Measurements from ENCODE around the gene CREM. TPM values are rescaled to one million over a fixed set of nuclear protein-coding genes. Genes with fewer than 3 reads are reported as not detected.

Gene CREM
- total RNA-seq, 1 experiment from 2014 or later, result 21.4 TPM

DNA sequence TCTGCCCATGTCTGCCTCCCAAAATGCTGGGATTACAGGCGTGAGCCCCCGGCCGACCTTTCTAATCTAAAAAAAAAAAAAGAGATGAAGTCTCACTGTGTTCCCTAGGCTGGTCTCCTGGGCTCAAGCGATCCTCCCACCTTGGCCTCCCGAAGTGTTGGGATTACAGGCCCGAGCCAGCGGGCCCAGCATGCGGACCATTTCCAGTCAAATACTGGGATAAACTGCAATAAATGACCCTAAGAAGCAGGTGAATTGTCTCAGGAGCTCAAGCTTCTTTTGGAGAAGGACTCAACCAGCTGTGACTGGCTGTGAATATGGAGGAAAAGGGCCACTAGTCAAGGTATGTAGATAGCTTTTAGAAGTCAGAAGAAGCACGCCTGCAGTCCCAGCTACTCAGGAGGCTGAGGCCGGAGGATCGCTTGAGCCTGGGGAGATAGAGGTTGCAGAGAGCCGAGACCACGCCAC lies 550 bp upstream of the CREM start:
- DNase-seq (ENCODE audit: low read depth, low spot score) (no peak), ATAC-seq (peak; percentile 15)
- Histone ChIP-seq H3K9me3 (ENCODE audit: control insufficient read depth in 1 of 2, insufficient read depth in 1 of 2, low read depth in 1 of 2, low read length in 2 of 2) (no peaks in the 10 kb centered on the region), H3K79me2 (ENCODE audit: insufficient read depth, low read length) (peaks cover 35% of the 10 kb centered on the region), H3K4me3 (replicated peaks in 1 of 2; ENCODE audit: low read depth in 1 of 2, low read length in 2 of 2) (peak overlapping the region; percentile 56 to 92), H3K4me1 (ENCODE audit: control insufficient read depth in 1 of 2, insufficient read depth in 2 of 2, low read length in 2 of 2) (peaks cover 3 to 21% of the 10 kb centered on the region in 2 experiments; a peak in 3 of 4 replicates), H3K9ac (ENCODE audit: low read length) (peak overlapping the region; percentile 67), H2AFZ (ENCODE audit: low read depth, low read length, poor library complexity, severe bottlenecking) (no peak overlapping the region), H3K27ac (ENCODE audit: low read depth, low read length) (peak overlapping the region; percentile 60), H3K27me3 (ENCODE audit: insufficient read depth, low read length) (no peaks in the 10 kb centered on the region), H3K4me2 (ENCODE audit: low read length) (peak overlapping the region; percentile 90), H4K20me1 (ENCODE audit: insufficient read depth) (no peaks in the 10 kb centered on the region), H3K9me2 (ENCODE audit: insufficient read depth) (no peaks in the 10 kb centered on the region), H3K36me3 (ENCODE audit: control insufficient read depth in 1 of 2, insufficient read depth in 2 of 2, low read length in 2 of 2) (no peaks in the 10 kb centered on the region)
- intact Hi-C loops (cut with micrococcal nuclease), result loop anchor here (2.0 kb wide), 1 partner anchor 211 kb away; the partner anchor contains the start of gene CCNY
- no peak for TF ChIP-seq JUND (IDR thresholded peaks at IDR 0.05)
- TF ChIP-seq ZFX (IDR thresholded peaks at IDR 0.05), result peak; percentile 6; the same call in 1 of the 2 replicates
- RAD21 ChIA-PET (ENCODE audit: low non-redundant PET in 1 of 2, low total read pairs in 2 of 2, uncharacterized antibody in 2 of 2, unreplicated experiment in 2 of 2), result interaction anchor here (0.6 to 1.2 kb wide), 3 partner anchors 70 to 145 kb away, joined by 5 to 9 read pairs (median 7); no protein-coding TSS in a partner anchor
- CTCF ChIA-PET, result interaction anchor here (0.6 to 1.6 kb wide), 20 partner anchors 10 to 132 kb away, joined by 3 to 23 read pairs (median 4); no protein-coding TSS in a partner anchor
- POLR2A ChIA-PET, result interaction anchor here (0.7 to 1.4 kb wide), 8 partner anchors 9 to 93 kb away, joined by 3 to 6 read pairs (median 3); no protein-coding TSS in a partner anchor
- BruUV-seq (replicated peaks), result TSS peak; percentile 88

GRCh38 chr10:35127289-35127891 lies 744 bp downstream of the CREM start:
- Histone ChIP-seq H3K79me2 (ENCODE audit: insufficient read depth, low read length) (peaks cover 35% of the 10 kb centered on the region), H3K27ac (ENCODE audit: low read depth, low read length) (peak overlapping the region; percentile 99), H3K36me3 (ENCODE audit: control insufficient read depth in 1 of 2, insufficient read depth in 2 of 2, low read length in 2 of 2) (no peaks in the 10 kb centered on the region), H3K9me3 (ENCODE audit: control insufficient read depth in 1 of 2, insufficient read depth in 1 of 2, low read depth in 1 of 2, low read length in 2 of 2) (no peaks in the 10 kb centered on the region), H3K9me2 (ENCODE audit: insufficient read depth) (no peaks in the 10 kb centered on the region), H3K4me2 (ENCODE audit: low read length) (peak overlapping the region; percentile 85), H3K9ac (ENCODE audit: low read length) (peak overlapping the region; percentile 98), H3K4me1 (ENCODE audit: control insufficient read depth in 1 of 2, insufficient read depth in 2 of 2, low read length in 2 of 2) (peaks cover 3 to 21% of the 10 kb centered on the region in 2 experiments; a peak in 3 of 4 replicates), H3K27me3 (ENCODE audit: insufficient read depth, low read length) (no peaks in the 10 kb centered on the region), H3K4me3 (replicated peaks in 1 of 2; ENCODE audit: low read depth in 1 of 2, low read length in 2 of 2) (peak overlapping the region; percentile 92 to 97), H4K20me1 (ENCODE audit: insufficient read depth) (no peaks in the 10 kb centered on the region), H2AFZ (ENCODE audit: low read depth, low read length, poor library complexity, severe bottlenecking) (no peak overlapping the region)
- CTCF ChIA-PET, result interaction anchor here (1.2 to 1.6 kb wide), 7 partner anchors 11 to 95 kb away, joined by 3 to 23 read pairs (median 5); no protein-coding TSS in a partner anchor
- no peak for TF ChIP-seq CBX3 (IDR thresholded peaks at IDR 0.05; ENCODE audit: low read depth)
- TF ChIP-seq ZFX (IDR thresholded peaks at IDR 0.05), result peak; percentile 84
- POLR2A ChIA-PET, result interaction anchor here (1.4 kb wide), 1 partner anchor 69 kb away, joined by 4 read pairs; no protein-coding TSS in a partner anchor
- BruUV-seq (replicated peaks), result TSS peak; percentile 66
- ATAC-seq (peak; percentile 8; the same call in 1 of the 2 replicates), DNase-seq (ENCODE audit: low read depth, low spot score) (no peak)
- intact Hi-C loops (cut with micrococcal nuclease), result loop anchor here (1.0 to 2.0 kb wide), 2 partner anchors 69 to 209 kb away; partner anchors contain the start of gene CCNY
- RAD21 ChIA-PET (ENCODE audit: low non-redundant PET in 1 of 2, low total read pairs in 2 of 2, uncharacterized antibody in 2 of 2, unreplicated experiment in 2 of 2), result interaction anchor here in 1 of 2 experiments (1.2 kb wide), 1 partner anchor 69 kb away, joined by 5 read pairs; no protein-coding TSS in a partner anchor

Data from HCT116 (cell line).